HCT116 (cell line): ENCODE results near the gene ARMC2.

ENCODE experiments used
- CTCF ChIP-seq, 3 experiments: fragments of 200-600 bp in 1 of 3; sonication (generic) in 1 of 3; IDR thresholded peaks in 2 of 3; conservative IDR thresholded peaks in 1 of 3; 2 replicates each; pipeline ENCODE4 v1.5.1; 2012 to 2017; ENCODE audit warnings: low read depth in 2 of 3, low read length in 2 of 3, antibody characterized with exemption in 1 of 3, borderline replicate concordance in 1 of 3, control low read depth in 1 of 3, mild to moderate bottlenecking in 1 of 3, mixed read lengths in 1 of 3, mixed run types in 1 of 3, moderate library complexity in 1 of 3; ENCODE audit not compliant: insufficient read depth in 1 of 3
- FOSL1 ChIP-seq: IDR thresholded peaks from 2 replicates; pipeline ENCODE4 v1.6.1; 2012; ENCODE audit warnings: low read depth
- RAD21 ChIP-seq: IDR thresholded peaks from 2 replicates; pipeline ENCODE4 v1.6.1; 2012; ENCODE audit warnings: low read depth, mild to moderate bottlenecking
- SIN3A ChIP-seq: IDR thresholded peaks from 2 replicates; pipeline ENCODE4 v1.6.1; 2012; ENCODE audit warnings: low read depth
- YY1 ChIP-seq: IDR thresholded peaks from 2 replicates; pipeline ENCODE4 v1.6.1; 2011; ENCODE audit warnings: low read length, low read depth, moderate library complexity, mild to moderate bottlenecking; ENCODE audit not compliant: insufficient replicate concordance; ENCODE audit errors: extremely low read depth
- ZBTB33 ChIP-seq: IDR thresholded peaks from 2 replicates; pipeline ENCODE4 v1.6.1; 2011; ENCODE audit warnings: mild to moderate bottlenecking, low read length, moderate library complexity; ENCODE audit not compliant: insufficient replicate concordance; ENCODE audit errors: extremely low read depth
- ZNF274 ChIP-seq: fragments of 200-500 bp; sonication (Bioruptor generic); IDR thresholded peaks from 2 replicates; pipeline ENCODE4 v1.6.1; 2014; ENCODE audit warnings: mild to moderate bottlenecking, low read depth, low read length, inconsistent platforms

- TF ChIP-seq ZBTB33: no peak
- TF ChIP-seq CTCF (IDR thresholded peaks at IDR 0.05 in 2 of 3, conservative IDR thresholded peaks at IDR 0.05 in 1 of 3; ENCODE audit: borderline replicate concordance in 1 of 3, insufficient read depth in 1 of 3, low read depth in 2 of 3, low read length in 2 of 3): no peak
- TF ChIP-seq YY1: no peak
- no peak for TF ChIP-seq ZNF274
- TF ChIP-seq SIN3A: no peak
- TF ChIP-seq FOSL1: no peak
- TF ChIP-seq RAD21: no peak
Measured at GRCh38 chr6:108874470-108875160, 26.4 kb downstream of the ARMC2 start.
